GM10248 (cell line): ENCODE measurements around the gene RPL13A.

Experiments
- CTCF ChIA-PET: fragments of 300-600 bp; sonication (Branson Sonifier 250); formaldehyde crosslinking; extraction: SDS; loops from one replicate; lab custom pipeline; 2021; ENCODE audit warnings: antibody characterized with exemption; lab: Yijun Ruan, JAX
- POLR2A ChIA-PET: fragments of 350-650 bp; sonication (Branson Sonifier 250); formaldehyde crosslinking; extraction: SDS; loops from one replicate; lab custom pipeline; 2020; ENCODE audit warnings: antibody characterized with exemption; lab: Yijun Ruan, JAX
- DNase-seq: peaks from one replicate; pipeline ENCODE4 v3.0.0; 2012; ENCODE audit errors: extremely low spot score
- CTCF ChIP-seq: IDR thresholded peaks from 2 replicates; pipeline ENCODE4 v1.5.1; 2012; ENCODE audit warnings: mild to moderate bottlenecking, low read depth; ENCODE audit errors: extremely low read depth, missing control alignments, control extremely low read depth

The RPL13A gene

GRCh38 chr19:49462492-49462891 is 24.9 kb upstream of the RPL13A start:
- no peak for DNase-seq
- POLR2A ChIA-PET, result no interaction called here
- TF ChIP-seq CTCF, result no peak
- CTCF ChIA-PET, result no interaction called here

- POLR2A ChIA-PET, result no interaction called here
- CTCF ChIA-PET, result no interaction called here
- no peak for TF ChIP-seq CTCF
- DNase-seq, result no peak
Measured at GRCh38 chr19:49463960-49464740, 23.3 kb upstream of the RPL13A start.

GRCh38 chr19:49465371-49465770 is 22.0 kb upstream of the RPL13A start:
- TF ChIP-seq CTCF, result no peak
- POLR2A ChIA-PET, result no interaction called here
- CTCF ChIA-PET, result interaction anchor here (0.9 kb wide), 1 partner anchor 22 kb away, joined by 3 read pairs; no protein-coding TSS in a partner anchor
- DNase-seq, result no peak

GRCh38 chr19:49468199-49468598 is 19.2 kb upstream of the RPL13A start:
- CTCF ChIA-PET, result interaction anchor here (1.0 kb wide), 1 partner anchor 16 kb away, joined by 3 read pairs; the partner anchor contains the start of gene PIH1D1
- no peak for DNase-seq
- TF ChIP-seq CTCF, result no peak
- POLR2A ChIA-PET, result no interaction called here

- CTCF ChIA-PET, result interaction anchor here (0.7 to 5.6 kb wide), 3 partner anchors 11 to 79 kb away, joined by 3 to 72 read pairs (median 3); partner anchors contain the start of gene PIH1D1
- no peak for TF ChIP-seq CTCF
- peak; percentile 85 for DNase-seq
- POLR2A ChIA-PET, result no interaction called here
Measured at GRCh38 chr19:49468746-49469447, 18.5 kb upstream of the RPL13A start.

- POLR2A ChIA-PET, result interaction anchor here (0.6 to 1.4 kb wide), 7 partner anchors 18 to 205 kb away, joined by 3 to 6 read pairs (median 4); partner anchors contain the start of genes PIH1D1, RCN3 and RPL13A
- CTCF ChIA-PET, result interaction anchor here (0.6 to 5.6 kb wide), 24 partner anchors 12 to 477 kb away, joined by 3 to 72 read pairs (median 3); partner anchors contain the start of genes ALDH16A1, GFY, GYS1 and RPS11
- TF ChIP-seq CTCF, result peak; percentile 80
- DNase-seq, result peak; percentile 85
Measured at GRCh38 chr19:49469828-49470614, 17.4 kb upstream of the RPL13A start.
